Measurements from ENCODE around the gene ATRNL1. TPM values are rescaled to one million over a fixed set of nuclear protein-coding genes. Genes with fewer than 3 reads are reported as not detected.

ATRNL1 gene
- total RNA-seq, 1 donor from 2014 or later, result 16.4 TPM

DNA sequence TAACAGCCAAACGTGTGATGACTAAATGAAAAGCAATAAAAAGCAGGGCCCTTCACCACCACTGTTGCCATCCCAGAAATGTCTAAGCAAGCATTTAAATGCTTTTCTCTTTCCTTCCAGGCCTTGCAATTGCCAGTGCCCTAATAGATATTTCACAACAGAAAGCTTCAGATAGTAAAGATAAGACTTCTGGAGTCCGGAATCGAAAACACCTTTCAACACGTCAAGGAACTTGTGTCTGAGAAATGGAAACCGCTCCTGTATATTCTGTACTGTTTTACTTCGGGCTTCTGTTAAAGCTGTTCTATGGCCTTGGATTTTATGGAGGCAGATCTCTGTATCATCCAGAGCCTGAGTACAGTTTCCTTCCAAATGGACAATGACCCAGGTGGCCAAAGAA lies 851.4 kb downstream of the ATRNL1 start:
- H3K27ac ChIP-seq, result no peak overlapping the region
- Mint-ChIP-seq H3K4me1 (no peaks in the 10 kb centered on the region), H3K36me3 (no peaks in the 10 kb centered on the region), H3K4me3 (no peak overlapping the region), H3K9me3 (no peaks in the 10 kb centered on the region), H3K27me3 (ENCODE audit: insufficient read depth, low read depth) (no peaks in the 10 kb centered on the region), H3K27ac (no peak overlapping the region)
- no peak for TF ChIP-seq EZH2phosphoT487 (IDR thresholded peaks at IDR 0.05)
- no peak for TF ChIP-seq CTCF (IDR thresholded peaks at IDR 0.05)
- TF ChIP-seq EZH2 (IDR thresholded peaks at IDR 0.05), result no peak
- H3F3A ChIP-seq (ENCODE audit: low read depth), result no peaks in the 10 kb centered on the region
- H3K4me3 ChIP-seq, result no peak overlapping the region
- H3K27me3 ChIP-seq, result no peaks in the 10 kb centered on the region
- no peaks in the 10 kb centered on the region for H4K20me1 ChIP-seq (ENCODE audit: low read depth)
- no peaks in the 10 kb centered on the region for H3K9me3 ChIP-seq (ENCODE audit: low read depth)
- H3K4me1 ChIP-seq, result no peaks in the 10 kb centered on the region
- DNase-seq (ENCODE audit: low spot score), result no peak
- H3K36me3 ChIP-seq, result no peaks in the 10 kb centered on the region
- H3K4me2 ChIP-seq, result no peak overlapping the region
- H2AFZ ChIP-seq (replicated peaks), result no peak overlapping the region
- no peak overlapping the region for H3K9ac ChIP-seq
- H3K79me2 ChIP-seq (ENCODE audit: low read depth), result no peaks in the 10 kb centered on the region

DNA sequence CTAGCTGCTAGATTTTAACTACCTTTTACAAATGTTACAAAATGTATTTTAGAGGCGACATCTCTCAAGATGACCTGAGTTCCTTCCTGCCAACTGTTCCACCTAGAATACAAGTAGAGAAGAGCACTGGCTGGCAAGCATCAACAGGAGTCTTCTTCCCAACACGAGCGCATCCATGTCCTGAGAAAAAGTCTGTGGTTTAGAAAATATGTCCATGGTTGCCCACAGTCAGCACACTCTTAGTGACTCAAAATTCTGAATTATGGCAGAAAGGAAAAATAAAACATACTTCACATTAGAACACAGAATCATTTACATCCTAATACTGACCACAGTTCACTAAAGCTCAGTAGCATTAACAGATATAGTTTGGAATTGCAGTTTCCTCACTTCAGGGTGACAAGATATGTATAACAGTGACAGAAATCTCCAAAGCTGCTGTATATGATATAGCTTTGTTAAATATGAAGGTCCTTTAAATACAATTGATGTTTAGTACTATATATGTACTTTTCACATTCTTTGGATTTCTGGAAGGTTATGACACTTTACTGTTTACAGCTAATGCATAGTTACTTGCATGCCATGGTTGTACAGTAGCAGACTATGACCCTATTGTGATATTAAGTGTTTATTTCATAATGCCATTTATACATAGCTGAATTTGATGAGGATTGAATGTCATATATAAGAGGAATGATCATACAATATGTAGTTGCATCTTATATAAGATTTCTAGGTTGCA lies 852.7 kb downstream of the ATRNL1 start:
- no peak for TF ChIP-seq EZH2phosphoT487 (IDR thresholded peaks at IDR 0.05)
- no peak for TF ChIP-seq EZH2 (IDR thresholded peaks at IDR 0.05)
- TF ChIP-seq CTCF (IDR thresholded peaks at IDR 0.05), result no peak
- no peaks in the 10 kb centered on the region for H3K4me1 Mint-ChIP-seq
- Histone ChIP-seq H3K9me3 (ENCODE audit: low read depth) (no peaks in the 10 kb centered on the region), H3K27me3 (no peaks in the 10 kb centered on the region), H2AFZ (replicated peaks) (no peak overlapping the region), H3K4me1 (no peaks in the 10 kb centered on the region), H3K79me2 (ENCODE audit: low read depth) (no peaks in the 10 kb centered on the region), H3K4me3 (no peak overlapping the region), H4K20me1 (ENCODE audit: low read depth) (no peaks in the 10 kb centered on the region), H3K27ac (no peak overlapping the region), H3K36me3 (no peaks in the 10 kb centered on the region), H3F3A (ENCODE audit: low read depth) (no peaks in the 10 kb centered on the region), H3K4me2 (no peak overlapping the region), H3K9ac (no peak overlapping the region)
- H3K27ac Mint-ChIP-seq, result no peak overlapping the region
- H3K27me3 Mint-ChIP-seq (ENCODE audit: insufficient read depth, low read depth), result no peaks in the 10 kb centered on the region
- no peaks in the 10 kb centered on the region for H3K9me3 Mint-ChIP-seq
- no peak for DNase-seq (ENCODE audit: low spot score)
- H3K4me3 Mint-ChIP-seq, result no peak overlapping the region
- no peaks in the 10 kb centered on the region for H3K36me3 Mint-ChIP-seq

DNA sequence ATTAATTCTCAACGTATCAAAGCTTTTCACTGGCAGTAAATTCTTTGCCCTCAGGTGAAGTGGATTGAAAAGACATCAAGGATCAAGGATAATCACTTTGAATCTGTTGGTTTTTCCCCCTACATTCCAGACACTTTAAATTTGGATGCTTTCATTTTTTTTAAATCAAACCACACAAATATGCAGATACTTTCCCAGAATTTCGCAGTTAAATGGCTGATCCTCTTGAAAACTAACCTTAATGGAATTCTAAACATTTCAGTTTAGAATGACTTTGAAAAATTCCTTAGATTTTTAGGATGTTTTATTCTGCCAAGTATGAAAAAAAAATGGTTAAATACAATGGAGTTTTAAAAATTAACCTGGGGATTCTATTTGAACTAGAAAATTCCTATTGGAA lies 853.9 kb downstream of the ATRNL1 start:
- H3K4me1 ChIP-seq, result no peaks in the 10 kb centered on the region
- no peaks in the 10 kb centered on the region for H3K9me3 ChIP-seq (ENCODE audit: low read depth)
- H3F3A ChIP-seq (ENCODE audit: low read depth), result no peaks in the 10 kb centered on the region
- no peaks in the 10 kb centered on the region for H3K27me3 ChIP-seq
- H2AFZ ChIP-seq (replicated peaks), result no peak overlapping the region
- no peaks in the 10 kb centered on the region for H3K4me1 Mint-ChIP-seq
- H3K27ac ChIP-seq, result no peak overlapping the region
- no peaks in the 10 kb centered on the region for H3K36me3 Mint-ChIP-seq
- no peaks in the 10 kb centered on the region for H4K20me1 ChIP-seq (ENCODE audit: low read depth)
- no peaks in the 10 kb centered on the region for H3K27me3 Mint-ChIP-seq (ENCODE audit: insufficient read depth, low read depth)
- no peaks in the 10 kb centered on the region for H3K9me3 Mint-ChIP-seq
- no peaks in the 10 kb centered on the region for H3K36me3 ChIP-seq
- no peak overlapping the region for H3K4me3 ChIP-seq
- no peak overlapping the region for H3K4me3 Mint-ChIP-seq
- DNase-seq (ENCODE audit: low spot score), result no peak
- H3K9ac ChIP-seq, result no peak overlapping the region
- no peak overlapping the region for H3K4me2 ChIP-seq
- no peaks in the 10 kb centered on the region for H3K79me2 ChIP-seq (ENCODE audit: low read depth)
- H3K27ac Mint-ChIP-seq, result no peak overlapping the region
- TF ChIP-seq EZH2phosphoT487 (IDR thresholded peaks at IDR 0.05) (no peak), EZH2 (IDR thresholded peaks at IDR 0.05) (no peak), CTCF (IDR thresholded peaks at IDR 0.05) (no peak)
